GM23338 (cell line): ENCODE results near the gene PTPRA. TPM values are rescaled to one million over a fixed set of nuclear protein-coding genes. Genes with fewer than 3 reads are reported as not detected.

Experiments
- ATAC-seq: fragments of 200-7000 bp; cut with Tn5 transposase; 3 replicates; pipeline ENCODE4 v1.9.1; 2020
- DNase-seq: peaks from one replicate; pipeline ENCODE4 v3.0.0-alpha.2; 2015; ENCODE audit warnings: low spot score
- H2AFZ ChIP-seq: fragments of 200-600 bp; sonication (generic); 2 replicates; pipeline ENCODE4 v1.8.0; 2016; ENCODE audit warnings: antibody characterized with exemption, mild to moderate bottlenecking, moderate library complexity
- H3F3A ChIP-seq: fragments of 200-600 bp; sonication (generic); replicated peaks from 2 replicates; pipeline ENCODE4 v1.8.0; 2017; ENCODE audit warnings: antibody characterized with exemption, mixed run types, low read depth
- H3K27ac ChIP-seq: fragments of 200-600 bp; sonication (generic); 2 replicates; pipeline ENCODE4 v1.6.1; 2016; ENCODE audit warnings: low read depth
- H3K27me3 ChIP-seq: fragments of 200-600 bp; sonication (generic); 2 replicates; pipeline ENCODE4 v1.8.0; 2016; ENCODE audit warnings: mild to moderate bottlenecking, mixed run types, moderate library complexity; ENCODE audit not compliant: insufficient read depth
- H3K36me3 ChIP-seq: fragments of 200-600 bp; sonication (generic); 2 replicates; pipeline ENCODE4 v1.8.0; 2016; ENCODE audit warnings: mild to moderate bottlenecking; ENCODE audit not compliant: insufficient read depth
- H3K4me1 ChIP-seq: fragments of 200-600 bp; sonication (generic); 2 replicates; pipeline ENCODE4 v1.8.0; 2016; ENCODE audit warnings: mild to moderate bottlenecking, moderate library complexity; ENCODE audit not compliant: insufficient read depth
- H3K4me2 ChIP-seq: fragments of 200-600 bp; sonication (generic); 2 replicates; pipeline ENCODE4 v1.7.1; 2017; ENCODE audit warnings: mixed run types
- H3K4me3 ChIP-seq: fragments of 200-600 bp; sonication (generic); 2 replicates; pipeline ENCODE4 v1.6.1; 2016; ENCODE audit warnings: mixed run types
- H3K79me2 ChIP-seq: fragments of 200-600 bp; sonication (generic); replicated peaks from 2 replicates; pipeline ENCODE4 v1.8.0; 2017; ENCODE audit warnings: mild to moderate bottlenecking; ENCODE audit not compliant: insufficient read depth
- H3K9me2 ChIP-seq: fragments of 200-600 bp; sonication (generic); 2 replicates; pipeline ENCODE4 v1.8.0; 2017; ENCODE audit not compliant: insufficient read depth
- H4K20me1 ChIP-seq: fragments of 200-600 bp; sonication (generic); replicated peaks from 2 replicates; pipeline ENCODE4 v1.8.0; 2017; ENCODE audit warnings: mild to moderate bottlenecking; ENCODE audit not compliant: insufficient read depth
- H3K27ac Mint-ChIP-seq: 2 replicates; pipeline ENCODE4 v1.8.0; 2020; ENCODE audit warnings: inconsistent platforms, mild to moderate bottlenecking, moderate library complexity, mixed read lengths
- H3K27me3 Mint-ChIP-seq: 3 replicates; pipeline ENCODE4 v1.8.0; 2022; ENCODE audit warnings: low read depth, mild to moderate bottlenecking, moderate library complexity, mixed read lengths, inconsistent platforms; ENCODE audit not compliant: insufficient read depth, poor library complexity
- H3K36me3 Mint-ChIP-seq: 3 replicates; pipeline ENCODE4 v1.8.0; 2021; ENCODE audit warnings: low read depth, mild to moderate bottlenecking, inconsistent platforms, moderate library complexity, mixed read lengths
- H3K4me1 Mint-ChIP-seq: 3 replicates; pipeline ENCODE4 v1.8.0; 2020; ENCODE audit warnings: mild to moderate bottlenecking, inconsistent platforms, mixed read lengths
- H3K4me3 Mint-ChIP-seq: 3 replicates; pipeline ENCODE4 v1.8.0; 2021; ENCODE audit warnings: moderate library complexity, mild to moderate bottlenecking, inconsistent platforms, mixed read lengths
- H3K9me3 Mint-ChIP-seq: 3 replicates; pipeline ENCODE4 v1.8.0; 2020; ENCODE audit warnings: moderate library complexity, mild to moderate bottlenecking, inconsistent platforms, mixed read lengths
- ETS1 ChIP-seq: IDR thresholded peaks from 2 replicates; pipeline ENCODE4 v1.6.1; 2016; ENCODE audit warnings: antibody characterized with exemption
- EZH2 ChIP-seq: fragments of 200-600 bp; sonication (generic); IDR thresholded peaks from one replicate; pipeline ENCODE4 v1.8.0; 2017; ENCODE audit warnings: antibody characterized with exemption, mild to moderate bottlenecking, low read depth; ENCODE audit not compliant: unreplicated experiment
- EZH2phosphoT487 ChIP-seq: fragments of 200-600 bp; sonication (generic); IDR thresholded peaks from one replicate; pipeline ENCODE4 v1.8.1; 2018; ENCODE audit warnings: antibody characterized with exemption; ENCODE audit not compliant: unreplicated experiment
- NANOG ChIP-seq: IDR thresholded peaks from 2 replicates; pipeline ENCODE4 v1.6.1; 2016; ENCODE audit warnings: antibody characterized with exemption, borderline replicate concordance
- ZNF462 ChIP-seq: fragments of 250-450 bp; sonication (Bioruptor Pico); IDR thresholded peaks from 2 replicates; pipeline ENCODE4 v1.5.0; 2020; ENCODE audit warnings: mild to moderate bottlenecking, moderate library complexity
- polyA plus RNA-seq: library from polyadenylated mRNA; unstranded; fragments of >200 nt; fragmentation: Nextera tagmentation; extraction: Ambion mirVana; gene quantifications from 2 replicates; pipeline ENCODE4 v1.2.1, GENCODE V29; 2016
- total RNA-seq: library from RNA; depleted of rRNA; stranded (reverse); fragments of >200 nt; shearing (Covaris generic); gene quantifications from 2 replicates; pipeline ENCODE4 v1.2.3, GENCODE V29; 2014

The PTPRA gene
- total and polyA plus RNA-seq, 2 experiments from 2014 or later: 37.8 to 39.3 TPM

GRCh38 chr20:2981646-2982045 is 108.4 kb downstream of the PTPRA start (continued):
- TF ChIP-seq ETS1 (no peak), NANOG (no peak), EZH2 (no peak)

- no peak overlapping the region for H2AFZ ChIP-seq
- Mint-ChIP-seq H3K27ac (no peak overlapping the region), H3K4me3 (no peak overlapping the region), H3K9me3 (no peaks in the 10 kb centered on the region), H3K27me3 (no peaks in the 10 kb centered on the region), H3K36me3 (peaks cover 9% of the 10 kb centered on the region), H3K4me1 (peaks cover 1% of the 10 kb centered on the region; the same call in 2 of the 3 replicates)
- H3K27me3 ChIP-seq: no peaks in the 10 kb centered on the region
- H4K20me1 ChIP-seq: peaks cover 13% of the 10 kb centered on the region
- no peaks in the 10 kb centered on the region for H3K9me2 ChIP-seq
- no peak overlapping the region for H3K4me2 ChIP-seq
- H3K4me3 ChIP-seq: no peak overlapping the region
- H3K4me1 ChIP-seq: no peaks in the 10 kb centered on the region
- H3K79me2 ChIP-seq: peaks cover 6% of the 10 kb centered on the region
- no peak overlapping the region for H3K27ac ChIP-seq
- DNase-seq (no peak), ATAC-seq (no peak)
- no peaks in the 10 kb centered on the region for H3F3A ChIP-seq
- H3K36me3 ChIP-seq: peaks cover 13% of the 10 kb centered on the region; the same call in 1 of the 2 replicates
- no peak for TF ChIP-seq ZNF462 (CRISPR knock-in tag)
- TF ChIP-seq EZH2phosphoT487: no peak
Observed at GRCh38 chr20:2983508-2983907, 110.2 kb downstream of the PTPRA start.
